ENCODE measurements around the gene ITGAD.

- TF ChIP-seq POLR2A (IDR thresholded peaks at IDR 0.05; ENCODE audit: low read depth, low read length) (no peak), EZH2 (IDR thresholded peaks at IDR 0.05; ENCODE audit: borderline replicate concordance, low read depth, low read length, severe bottlenecking) (no peak)
- TF ChIP-seq, protein P1, sequence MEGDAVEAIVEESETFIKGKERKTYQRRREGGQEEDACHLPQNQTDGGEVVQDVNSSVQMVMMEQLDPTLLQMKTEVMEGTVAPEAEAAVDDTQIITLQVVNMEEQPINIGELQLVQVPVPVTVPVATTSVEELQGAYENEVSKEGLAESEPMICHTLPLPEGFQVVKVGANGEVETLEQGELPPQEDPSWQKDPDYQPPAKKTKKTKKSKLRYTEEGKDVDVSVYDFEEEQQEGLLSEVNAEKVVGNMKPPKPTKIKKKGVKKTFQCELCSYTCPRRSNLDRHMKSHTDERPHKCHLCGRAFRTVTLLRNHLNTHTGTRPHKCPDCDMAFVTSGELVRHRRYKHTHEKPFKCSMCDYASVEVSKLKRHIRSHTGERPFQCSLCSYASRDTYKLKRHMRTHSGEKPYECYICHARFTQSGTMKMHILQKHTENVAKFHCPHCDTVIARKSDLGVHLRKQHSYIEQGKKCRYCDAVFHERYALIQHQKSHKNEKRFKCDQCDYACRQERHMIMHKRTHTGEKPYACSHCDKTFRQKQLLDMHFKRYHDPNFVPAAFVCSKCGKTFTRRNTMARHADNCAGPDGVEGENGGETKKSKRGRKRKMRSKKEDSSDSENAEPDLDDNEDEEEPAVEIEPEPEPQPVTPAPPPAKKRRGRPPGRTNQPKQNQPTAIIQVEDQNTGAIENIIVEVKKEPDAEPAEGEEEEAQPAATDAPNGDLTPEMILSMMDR (IDR thresholded peaks at IDR 0.05; ENCODE audit: extremely low read depth in 1 of 2, insufficient read depth in 1 of 2, low read depth in 1 of 2, low read length in 2 of 2), result no peak
- TF ChIP-seq, protein P2, sequence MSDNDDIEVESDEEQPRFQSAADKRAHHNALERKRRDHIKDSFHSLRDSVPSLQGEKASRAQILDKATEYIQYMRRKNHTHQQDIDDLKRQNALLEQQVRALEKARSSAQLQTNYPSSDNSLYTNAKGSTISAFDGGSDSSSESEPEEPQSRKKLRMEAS (IDR thresholded peaks at IDR 0.05; ENCODE audit: insufficient read depth, insufficient read length), result no peak
These were observed 43.3 kb downstream of the ITGAD start for GRCh38 chr16:31436221-31437045.

Data from endothelial cell of umbilical vein (primary cell).